GM19043 (cell line): Measurements from ENCODE around the gene PTPRM.

ENCODE experiments used
- ATAC-seq: cut with Tn5 transposase; IDR thresholded peaks from one replicate; pipeline ENCODE4 v1.9.1; 2021; ENCODE audit warnings: low read depth; ENCODE audit not compliant: unreplicated experiment

Gene PTPRM

GRCh38 chr18:7624697-7625096, 57.6 kb downstream of the PTPRM start:
- ATAC-seq: no peak

- no peak for ATAC-seq
Measured at GRCh38 chr18:7626175-7626921, 59.2 kb downstream of the PTPRM start.

GRCh38 chr18:7626922-7627440, 59.9 kb downstream of the PTPRM start:
- no peak for ATAC-seq

GRCh38 chr18:7629416-7629815, 62.3 kb downstream of the PTPRM start:
- no peak for ATAC-seq

DNA sequence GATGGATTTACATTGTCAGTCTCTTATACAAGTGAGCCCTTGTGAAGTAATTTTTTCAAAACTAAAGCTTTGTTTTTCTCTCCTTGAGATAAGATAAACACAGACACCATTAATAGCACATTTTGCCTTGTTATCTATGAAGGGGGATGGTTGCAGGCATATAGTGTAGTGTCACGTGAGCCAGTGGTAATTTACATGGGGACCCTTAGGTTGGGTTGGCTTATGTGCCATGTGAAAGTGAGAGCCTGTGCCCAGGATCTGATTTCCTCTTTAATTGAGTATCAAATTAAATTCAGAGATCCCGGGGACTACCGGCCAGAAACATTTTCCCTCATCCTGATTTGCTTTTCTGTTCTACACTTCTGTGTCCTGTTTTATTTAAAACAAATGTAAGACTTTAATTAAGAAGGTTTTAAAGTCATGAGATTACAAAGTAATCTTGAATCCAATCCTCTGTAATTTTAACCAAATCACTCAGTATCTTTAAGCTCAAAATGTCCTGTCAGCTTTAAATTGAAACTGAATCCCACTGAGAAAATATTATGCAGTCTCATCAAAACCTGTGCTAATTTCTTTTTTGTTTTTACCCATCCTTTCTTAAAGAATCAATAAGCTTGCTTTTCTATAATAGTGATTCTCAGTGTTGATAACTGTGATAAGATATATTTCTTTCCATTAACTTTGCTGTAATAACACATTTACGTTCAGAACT, 63.8 kb downstream of the PTPRM start:
- no peak for ATAC-seq

DNA sequence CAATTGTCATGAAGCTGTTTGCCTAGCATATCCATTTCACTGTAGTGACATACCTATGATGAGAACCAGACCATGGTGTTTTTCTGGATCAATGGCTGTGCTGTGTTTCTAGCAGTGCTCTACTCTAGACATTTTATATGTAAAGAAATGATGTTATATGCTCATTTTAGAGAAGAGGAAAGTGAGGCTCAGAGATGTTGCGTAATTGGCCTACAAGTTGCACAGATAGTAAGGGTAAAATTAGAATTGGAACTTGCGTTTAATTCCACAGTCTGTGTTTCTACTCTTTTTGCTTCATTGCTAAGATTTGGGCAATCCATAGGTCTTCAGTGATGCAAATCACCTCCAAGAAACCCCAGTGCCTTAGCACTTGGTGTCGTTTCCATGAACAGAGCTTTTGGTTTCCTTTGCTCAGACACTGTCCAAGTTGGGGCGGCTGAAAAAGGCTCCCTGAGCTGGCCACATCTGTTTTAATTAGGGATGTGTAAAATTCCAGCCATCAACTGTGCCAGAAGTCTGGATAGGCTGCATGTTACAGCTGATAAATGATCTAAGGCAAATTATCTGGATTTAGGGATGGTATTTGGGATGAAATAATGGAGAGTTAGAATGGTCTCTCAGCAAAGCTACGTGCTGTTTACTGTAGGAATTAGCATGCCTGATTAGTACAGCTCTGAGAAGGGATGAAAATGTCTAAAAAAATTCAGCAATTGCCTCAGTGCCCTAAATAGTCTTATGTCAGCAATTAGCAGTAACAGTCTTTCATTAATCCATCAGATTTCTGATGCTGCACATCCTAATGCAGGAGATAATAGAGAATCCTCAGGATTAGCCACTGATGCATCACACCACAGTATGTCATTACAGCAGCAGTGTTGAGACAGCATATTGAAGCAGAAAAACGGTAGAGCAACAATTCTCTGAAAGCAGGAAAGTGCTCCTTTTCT, 65.3 kb downstream of the PTPRM start:
- ATAC-seq: no peak

GRCh38 chr18:7633171-7633570, 66.1 kb downstream of the PTPRM start:
- ATAC-seq: no peak

DNA sequence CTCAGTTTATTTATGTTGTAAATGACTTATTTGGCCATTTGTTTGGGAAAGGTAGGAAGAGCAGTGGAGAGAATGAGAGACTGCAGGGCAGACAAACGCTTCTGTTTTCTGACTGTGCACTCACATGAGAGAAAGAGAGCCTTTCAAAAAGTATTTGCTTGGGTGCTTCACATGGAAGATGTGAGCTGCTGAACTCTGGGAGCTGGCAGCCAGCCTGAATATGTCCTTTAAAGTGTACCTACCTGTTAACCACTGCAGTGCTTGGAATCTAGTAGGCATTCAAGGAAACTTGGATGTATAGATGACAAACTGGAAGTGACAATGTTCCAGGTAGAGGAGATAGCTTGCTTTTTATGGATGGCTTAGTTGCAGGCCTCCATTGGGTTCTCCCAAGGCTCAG, 68.8 kb downstream of the PTPRM start:
- ATAC-seq: no peak

DNA sequence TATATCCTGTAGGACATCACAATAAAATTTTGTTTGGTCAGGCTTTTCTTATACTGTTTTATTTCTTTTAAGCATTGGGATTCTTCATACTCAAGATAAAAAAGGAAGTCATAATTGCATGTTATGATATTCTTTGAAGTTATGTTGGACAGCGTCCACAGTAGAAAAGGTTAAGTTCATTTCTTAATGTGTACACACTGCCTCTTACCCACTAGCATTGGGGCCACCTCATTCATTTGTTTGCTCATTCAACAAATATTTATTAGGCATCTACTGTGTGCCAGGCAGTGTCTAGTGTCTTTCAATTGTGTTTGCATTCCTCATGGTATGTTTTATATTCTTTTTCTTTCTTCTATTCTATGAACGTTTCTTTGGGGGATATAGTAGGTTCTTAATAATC, 70.2 kb downstream of the PTPRM start:
- ATAC-seq: no peak

- no peak for ATAC-seq
Measured at GRCh38 chr18:7638321-7638720, 71.2 kb downstream of the PTPRM start.

- ATAC-seq: no peak
Measured at GRCh38 chr18:7641813-7642212, 74.7 kb downstream of the PTPRM start.

DNA sequence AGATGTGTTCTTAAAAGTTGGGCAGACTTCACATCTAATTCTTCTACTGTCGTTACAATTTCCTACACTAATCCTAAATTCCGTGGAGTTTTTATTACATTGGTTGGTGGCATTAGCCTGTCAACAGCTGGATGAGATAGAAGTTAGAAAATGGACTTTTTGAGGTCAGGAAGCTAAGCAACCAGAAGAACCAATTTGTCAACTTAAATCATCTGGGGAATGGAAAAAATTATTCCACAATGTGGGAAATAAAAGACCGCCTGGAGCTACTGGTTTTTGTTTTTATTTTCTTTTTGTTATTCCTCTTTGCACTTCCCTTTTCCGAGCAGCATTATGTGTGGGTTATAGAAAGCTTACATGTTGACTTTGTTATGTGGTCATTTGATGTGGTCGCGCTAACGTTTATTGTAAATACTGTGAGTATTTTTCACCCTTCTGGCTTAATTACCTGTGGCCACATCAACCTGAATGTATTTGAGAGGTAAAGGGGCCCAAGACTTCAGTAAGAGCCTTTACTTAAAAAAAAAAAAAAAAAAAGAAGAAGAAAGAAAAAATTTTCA, 75.3 kb downstream of the PTPRM start:
- no peak for ATAC-seq

GRCh38 chr18:7645756-7646155, 78.6 kb downstream of the PTPRM start:
- ATAC-seq: no peak

GRCh38 chr18:7646174-7646886, 79.2 kb downstream of the PTPRM start:
- ATAC-seq: no peak

DNA sequence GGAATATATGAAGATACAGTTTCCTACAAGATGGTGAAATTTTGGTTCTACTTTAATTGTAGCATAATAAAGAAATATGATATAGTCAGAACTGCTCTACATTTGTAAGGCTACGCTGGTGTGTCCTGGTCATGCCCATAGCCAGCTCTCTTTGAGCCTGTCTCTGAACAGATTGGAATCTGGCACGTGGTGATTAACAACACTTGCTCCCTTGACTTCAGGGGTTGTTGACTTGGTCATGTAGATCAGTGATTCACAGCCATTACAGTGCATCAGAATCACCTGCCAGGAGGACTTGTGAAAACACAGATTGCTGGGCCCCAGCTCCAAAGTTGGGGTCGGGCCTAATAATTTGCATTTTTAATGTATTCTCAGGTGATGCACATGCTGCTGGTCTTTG, 80.4 kb downstream of the PTPRM start:
- no peak for ATAC-seq

- no peak for ATAC-seq
Measured at GRCh38 chr18:7657050-7657449, 89.9 kb downstream of the PTPRM start.

DNA sequence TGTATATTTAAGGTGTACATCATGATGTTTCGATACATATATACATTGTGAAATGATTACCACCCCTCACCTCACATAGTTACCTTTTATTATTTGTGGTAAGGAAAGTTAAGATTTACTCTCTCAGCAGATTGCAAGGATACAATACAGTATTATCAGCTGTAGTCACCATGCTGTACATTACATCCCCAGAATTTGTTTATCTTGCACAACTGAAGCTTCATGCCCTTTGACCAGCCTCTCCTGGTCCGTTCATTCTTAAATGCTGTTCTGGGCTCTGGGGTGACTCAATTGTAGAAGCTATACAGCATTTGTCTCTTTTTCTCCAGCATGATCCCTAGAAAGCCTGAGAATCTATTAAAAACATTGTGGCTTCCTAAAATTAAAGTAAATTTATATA, 90.8 kb downstream of the PTPRM start:
- ATAC-seq: no peak

GRCh38 chr18:7658701-7659100, 91.6 kb downstream of the PTPRM start:
- no peak for ATAC-seq

DNA sequence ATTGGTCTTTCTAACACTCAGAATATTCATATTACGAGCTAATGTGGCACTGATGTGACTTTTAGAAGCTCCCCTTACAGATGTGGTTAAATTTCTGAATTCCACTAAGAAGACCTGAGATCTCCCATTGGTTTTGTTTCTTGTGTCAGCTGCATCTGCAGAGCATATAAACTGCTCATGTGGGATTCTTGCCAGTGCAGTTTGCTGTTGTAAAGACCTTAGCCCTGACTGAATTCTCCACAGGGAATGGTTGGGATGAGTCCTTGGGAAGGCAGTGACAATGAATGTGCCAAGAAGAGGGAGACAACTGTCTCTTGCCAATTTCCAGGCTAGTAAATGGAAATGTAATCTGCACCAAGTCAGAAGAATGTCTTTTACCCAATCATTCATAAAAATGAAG, 94.1 kb downstream of the PTPRM start:
- ATAC-seq: no peak

GRCh38 chr18:7662866-7663265, 95.8 kb downstream of the PTPRM start:
- no peak for ATAC-seq
